Measurements from ENCODE around the gene ZDHHC14.

Gene ZDHHC14

DNA sequence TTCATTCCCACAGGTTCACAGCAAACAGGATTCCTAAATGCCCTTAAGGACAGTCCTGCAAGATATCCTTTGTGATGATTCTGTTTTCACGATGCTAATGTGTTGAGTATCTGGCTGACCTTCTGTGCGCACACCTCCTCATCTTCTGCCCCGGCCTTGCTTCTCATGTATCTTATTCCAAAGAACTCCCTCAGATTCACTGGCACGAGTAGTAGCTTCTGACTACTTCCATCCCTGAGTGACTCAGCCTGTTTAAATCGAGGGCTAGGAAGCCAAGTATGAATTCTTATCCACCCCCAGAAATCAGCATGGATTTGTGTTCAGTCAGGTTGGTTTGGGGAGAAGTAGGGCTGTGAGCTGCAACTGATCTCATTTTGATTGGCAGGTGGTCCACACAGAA, 251.8 kb downstream of the ZDHHC14 start:
- H3K4me3 ChIP-seq (ENCODE audit: low read depth, low read length): no peak overlapping the region

- H3K4me3 ChIP-seq (ENCODE audit: low read depth, low read length): no peak overlapping the region
These were observed 253.6 kb downstream of the ZDHHC14 start for GRCh38 chr6:157634546-157634945.

GRCh38 chr6:157635388-157636244, 254.6 kb downstream of the ZDHHC14 start:
- H3K4me3 ChIP-seq (ENCODE audit: low read depth, low read length): no peak overlapping the region

GRCh38 chr6:157637516-157637915, 256.5 kb downstream of the ZDHHC14 start:
- no peak overlapping the region for H3K4me3 ChIP-seq (ENCODE audit: low read depth, low read length)

- H3K4me3 ChIP-seq (ENCODE audit: low read depth, low read length): no peak overlapping the region
These were observed 257.1 kb downstream of the ZDHHC14 start for GRCh38 chr6:157637941-157638662.

DNA sequence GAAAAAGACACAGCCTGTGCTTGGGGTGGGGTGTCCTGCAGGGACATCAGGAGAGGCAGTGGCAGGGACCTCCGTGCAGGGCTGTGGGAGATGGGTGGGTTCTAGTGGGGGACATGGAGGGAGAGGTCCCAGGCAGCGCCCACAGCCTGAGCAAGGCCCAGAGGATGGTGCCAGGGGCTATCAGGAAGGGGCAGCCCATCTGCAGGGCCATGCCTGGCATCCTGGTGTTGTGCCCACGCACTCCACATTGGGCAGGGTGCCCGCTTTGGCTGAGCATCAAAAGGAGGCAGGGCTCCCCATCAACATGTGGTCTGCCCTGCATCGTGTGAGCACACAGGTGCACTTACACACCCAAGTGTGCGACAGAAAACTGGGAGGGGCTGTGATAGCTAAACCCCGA, 257.8 kb downstream of the ZDHHC14 start:
- no peak overlapping the region for H3K4me3 ChIP-seq (ENCODE audit: low read depth, low read length)

- no peak overlapping the region for H3K4me3 ChIP-seq (ENCODE audit: low read depth, low read length)
These were observed 259.9 kb downstream of the ZDHHC14 start for GRCh38 chr6:157640746-157641451.

DNA sequence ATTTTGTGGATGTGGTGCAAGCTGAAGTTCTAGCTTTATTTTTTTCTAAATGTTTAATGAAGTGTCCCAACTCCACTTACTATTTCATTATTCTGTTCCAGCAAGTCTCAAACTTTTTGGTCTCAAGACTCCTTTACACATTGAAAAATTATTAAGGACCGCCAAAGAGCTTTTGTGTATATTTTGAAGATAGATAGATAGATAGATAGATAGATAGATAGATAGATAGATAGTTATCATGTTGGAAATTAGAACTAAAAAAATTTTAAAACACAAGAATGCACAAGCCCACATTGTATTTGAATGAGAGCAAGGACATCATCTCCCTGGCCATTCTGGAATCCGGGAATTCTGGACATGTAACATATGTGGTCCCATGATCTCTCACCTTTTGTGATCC, 260.8 kb downstream of the ZDHHC14 start:
- H3K4me3 ChIP-seq (ENCODE audit: low read depth, low read length): no peak overlapping the region

DNA sequence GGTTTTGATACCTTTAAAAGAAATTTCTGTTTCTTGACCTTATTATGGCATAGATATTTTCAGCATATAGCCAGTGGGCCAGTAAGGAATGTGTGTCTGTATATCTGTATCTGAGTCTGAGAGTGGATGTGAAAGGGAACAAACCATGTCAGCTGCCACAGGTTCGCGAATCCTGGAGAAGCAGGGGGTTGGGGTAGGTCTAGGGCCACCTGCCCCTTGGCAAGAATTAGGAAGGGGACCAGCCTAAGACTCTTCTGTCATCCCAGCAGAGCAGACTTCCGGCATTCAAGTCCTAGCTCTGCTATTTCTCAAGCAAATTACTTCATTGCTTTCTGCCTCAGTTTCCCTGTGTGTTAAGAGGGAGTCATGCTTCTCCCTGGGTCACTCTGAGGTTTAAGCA, 261.7 kb downstream of the ZDHHC14 start:
- H3K4me3 ChIP-seq (ENCODE audit: low read depth, low read length): no peak overlapping the region

DNA sequence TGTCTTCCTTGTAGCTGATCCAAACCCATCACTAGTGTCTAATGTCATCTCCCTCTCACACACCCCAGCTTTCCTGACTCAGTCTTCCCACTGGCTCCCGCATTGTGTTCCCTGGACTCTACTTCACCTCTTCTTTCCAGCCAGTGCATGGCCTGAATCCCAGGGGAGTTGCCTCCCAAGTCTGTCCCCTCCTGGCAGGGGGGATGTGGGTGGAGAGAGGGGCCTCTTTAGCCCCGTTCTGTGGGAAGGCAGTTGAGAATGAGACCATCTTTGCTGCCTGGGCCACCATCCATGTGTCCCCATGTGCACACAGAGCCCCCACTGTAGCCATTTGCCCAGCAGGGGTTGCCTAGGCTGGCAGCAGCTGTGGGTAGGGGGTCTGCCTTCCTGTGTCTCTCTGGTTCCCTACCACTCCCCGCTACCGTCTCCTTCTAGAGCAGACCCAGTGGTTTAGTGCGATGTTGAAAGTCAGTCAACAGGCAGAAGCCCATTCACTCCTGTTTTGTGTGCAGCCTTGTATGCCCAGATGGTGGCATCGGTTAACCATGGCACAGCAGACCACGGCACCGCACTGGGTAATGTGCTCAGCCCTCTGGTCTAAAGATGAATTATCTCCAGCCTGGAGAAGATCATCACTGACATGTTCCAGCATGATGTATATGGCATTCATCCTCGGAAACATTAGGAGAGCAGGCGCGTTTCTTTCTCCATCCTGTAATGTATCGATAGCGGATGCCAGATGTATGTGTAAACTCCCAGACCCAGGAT, 263.2 kb downstream of the ZDHHC14 start:
- no peak overlapping the region for H3K4me3 ChIP-seq (ENCODE audit: low read depth, low read length)

DNA sequence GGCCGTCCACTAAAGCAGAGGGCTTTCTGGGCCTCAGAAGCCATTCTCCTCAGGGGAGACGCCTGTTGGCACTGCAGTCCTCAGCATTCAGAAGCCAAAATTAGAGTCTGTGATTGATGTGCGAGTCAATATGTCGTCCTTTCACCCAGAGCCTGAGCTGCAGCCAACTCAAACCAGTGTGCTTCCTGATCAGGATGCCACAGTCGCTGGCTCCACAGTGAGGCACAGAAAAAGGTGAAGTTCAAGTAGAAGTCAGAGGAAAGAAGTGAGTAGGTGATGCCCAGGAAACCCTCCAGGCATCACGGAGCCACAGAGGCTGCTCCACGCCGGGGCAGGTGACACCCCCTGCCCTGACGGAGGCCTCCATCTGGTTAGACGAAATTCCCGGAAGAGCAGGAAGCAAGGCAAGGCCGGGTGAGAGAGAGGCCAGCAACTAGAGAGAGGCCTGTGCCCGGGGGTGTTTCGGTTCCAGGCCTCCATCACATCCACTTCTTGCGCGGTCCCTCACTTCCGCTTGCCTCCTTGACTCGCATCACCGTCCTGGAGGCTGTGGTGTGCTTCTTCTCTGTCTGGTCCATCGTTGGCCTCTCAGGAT, 264.3 kb downstream of the ZDHHC14 start:
- H3K4me3 ChIP-seq (ENCODE audit: low read depth, low read length): no peak overlapping the region

DNA sequence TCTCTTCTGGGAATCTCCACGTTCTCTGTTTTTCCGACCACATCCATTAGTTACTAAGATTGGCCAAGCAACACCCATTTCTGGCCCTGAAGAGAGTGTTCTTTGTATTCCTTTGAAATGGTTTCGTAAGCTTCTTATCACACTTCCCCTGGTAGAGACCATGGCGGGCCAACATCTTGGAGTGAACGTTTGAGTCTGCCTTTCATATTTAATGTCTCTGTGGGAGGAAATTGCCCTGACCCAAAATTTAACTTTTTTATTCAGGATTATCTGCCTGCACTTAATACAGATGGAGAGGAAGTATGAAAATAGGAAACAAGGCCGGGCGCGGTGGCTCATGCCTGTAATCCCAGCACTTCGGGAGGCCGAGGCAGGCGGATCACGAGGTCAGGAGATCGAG, 265.0 kb downstream of the ZDHHC14 start:
- H3K4me3 ChIP-seq (ENCODE audit: low read depth, low read length): no peak overlapping the region

- no peak overlapping the region for H3K4me3 ChIP-seq (ENCODE audit: low read depth, low read length)
These were observed 266.4 kb downstream of the ZDHHC14 start for GRCh38 chr6:157647261-157647915.

GRCh38 chr6:157648561-157648960, 267.6 kb downstream of the ZDHHC14 start:
- no peak overlapping the region for H3K4me3 ChIP-seq (ENCODE audit: low read depth, low read length)

DNA sequence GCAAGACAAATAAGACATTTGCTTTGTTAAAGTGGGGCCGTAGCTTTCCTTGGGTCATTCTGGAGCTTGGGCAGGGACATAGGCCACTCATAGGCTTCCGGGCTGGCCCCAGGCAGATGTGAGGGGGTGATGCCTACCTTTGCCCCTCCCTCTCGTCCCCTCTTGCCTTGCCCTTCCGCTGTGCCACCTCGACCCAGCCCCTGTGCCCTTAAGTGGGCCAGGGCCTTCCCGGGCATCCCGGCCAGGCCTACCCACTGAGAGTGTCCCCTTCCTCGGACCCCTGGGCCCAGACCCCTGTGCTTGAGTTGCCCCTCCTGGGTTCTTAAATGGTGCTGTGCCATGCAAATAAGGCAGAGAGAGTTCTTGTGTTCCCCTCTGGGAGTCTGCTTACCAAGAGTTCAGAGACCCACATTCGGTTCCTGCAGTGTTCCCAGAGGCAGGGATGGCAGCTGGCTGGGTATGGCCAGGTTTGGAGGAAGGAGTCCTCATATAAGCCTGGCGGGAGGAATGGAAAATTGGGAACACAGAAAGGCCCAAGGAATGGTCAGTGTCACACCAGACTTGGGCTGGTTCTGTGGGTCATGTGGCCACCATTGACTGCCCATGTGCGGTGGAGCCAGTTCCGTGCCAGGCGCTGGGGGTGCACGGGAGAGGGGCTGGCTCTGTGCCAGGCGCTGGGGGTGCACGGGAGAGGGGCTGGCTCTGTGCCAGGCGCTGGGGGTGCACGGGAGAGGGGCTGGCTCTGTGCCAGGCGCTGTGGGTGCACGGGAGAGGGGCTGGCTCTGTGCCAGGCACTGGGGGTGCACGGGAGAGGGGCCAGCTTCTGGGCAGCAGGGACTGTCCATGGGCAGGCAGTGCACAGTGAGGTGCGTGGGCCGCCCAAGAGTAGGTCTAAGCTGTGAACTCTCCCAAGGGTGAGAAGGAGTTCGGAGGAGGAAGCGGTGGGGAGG, 268.6 kb downstream of the ZDHHC14 start:
- no peak overlapping the region for H3K4me3 ChIP-seq (ENCODE audit: low read depth, low read length)

GRCh38 chr6:157650261-157650640, 269.3 kb downstream of the ZDHHC14 start:
- no peak overlapping the region for H3K4me3 ChIP-seq (ENCODE audit: low read depth, low read length)

GRCh38 chr6:157650801-157651200, 269.8 kb downstream of the ZDHHC14 start:
- H3K4me3 ChIP-seq (ENCODE audit: low read depth, low read length): no peak overlapping the region

GRCh38 chr6:157651731-157652490, 270.9 kb downstream of the ZDHHC14 start:
- H3K4me3 ChIP-seq (ENCODE audit: low read depth, low read length): no peak overlapping the region
